Nephron progenitor cell (in vitro differentiated cells): ENCODE results near the gene CACNG4.

Experiments
- DNase-seq: peaks from one replicate; pipeline ENCODE4 v3.0.0; 2021
- H3K27ac Mint-ChIP-seq: 2 replicates; pipeline ENCODE4 v1.8.0; 2021; ENCODE audit warnings: mild to moderate bottlenecking, moderate library complexity, mixed read lengths
- H3K27me3 Mint-ChIP-seq: 2 replicates; pipeline ENCODE4 v1.8.0; 2021; ENCODE audit warnings: mild to moderate bottlenecking, low read depth, mixed read lengths; ENCODE audit not compliant: poor library complexity
- H3K36me3 Mint-ChIP-seq: 2 replicates; pipeline ENCODE4 v1.8.0; 2021; ENCODE audit warnings: low read depth, mixed read lengths
- H3K4me1 Mint-ChIP-seq: 2 replicates; pipeline ENCODE4 v1.8.0; 2021; ENCODE audit warnings: mixed read lengths
- H3K4me3 Mint-ChIP-seq: 2 replicates; pipeline ENCODE4 v1.8.0; 2021; ENCODE audit warnings: mild to moderate bottlenecking, moderate library complexity, mixed read lengths
- H3K9me3 Mint-ChIP-seq: 2 replicates; pipeline ENCODE4 v1.8.0; 2021; ENCODE audit warnings: mild to moderate bottlenecking, moderate library complexity, mixed read lengths
- CTCF ChIP-seq: fragments of 200-600 bp; sonication (generic); IDR thresholded peaks from 2 replicates; pipeline ENCODE4 v1.5.0; 2021; ENCODE audit warnings: antibody characterized with exemption

Gene CACNG4

GRCh38 chr17:67063141-67063540 lies 98.6 kb downstream of the CACNG4 start:
- H3K27ac Mint-ChIP-seq: peak overlapping the region; percentile 3
- TF ChIP-seq CTCF: no peak
- H3K4me3 Mint-ChIP-seq: no peak overlapping the region
- peaks cover 5% of the 10 kb centered on the region for H3K27me3 Mint-ChIP-seq
- DNase-seq: no peak
- peaks cover 11% of the 10 kb centered on the region for H3K36me3 Mint-ChIP-seq
- peaks cover 5% of the 10 kb centered on the region for H3K9me3 Mint-ChIP-seq
- H3K4me1 Mint-ChIP-seq: peaks cover 20% of the 10 kb centered on the region

- DNase-seq: no peak
- Mint-ChIP-seq H3K36me3 (peaks cover 5% of the 10 kb centered on the region), H3K27ac (peak overlapping the region; percentile 54), H3K27me3 (peaks cover 3% of the 10 kb centered on the region), H3K4me1 (peaks cover 37% of the 10 kb centered on the region), H3K4me3 (no peak overlapping the region), H3K9me3 (no peaks in the 10 kb centered on the region)
- no peak for TF ChIP-seq CTCF
These were observed 102.2 kb downstream of the CACNG4 start for GRCh38 chr17:67066717-67067116.

- Mint-ChIP-seq H3K4me3 (no peak overlapping the region), H3K27ac (peak overlapping the region; percentile 11), H3K36me3 (peaks cover 12% of the 10 kb centered on the region), H3K4me1 (peaks cover 37% of the 10 kb centered on the region), H3K27me3 (no peaks in the 10 kb centered on the region), H3K9me3 (no peaks in the 10 kb centered on the region)
- no peak for DNase-seq
- no peak for TF ChIP-seq CTCF
These were observed 103.3 kb downstream of the CACNG4 start for GRCh38 chr17:67067571-67068482.

- H3K4me1 Mint-ChIP-seq: peaks cover 31% of the 10 kb centered on the region
- H3K27ac Mint-ChIP-seq: peak overlapping the region; percentile 21
- DNase-seq: no peak
- no peak for TF ChIP-seq CTCF
- H3K36me3 Mint-ChIP-seq: peaks cover 11% of the 10 kb centered on the region
- H3K27me3 Mint-ChIP-seq: no peaks in the 10 kb centered on the region
- no peak overlapping the region for H3K4me3 Mint-ChIP-seq
- H3K9me3 Mint-ChIP-seq: no peaks in the 10 kb centered on the region
These were observed 104.5 kb downstream of the CACNG4 start for GRCh38 chr17:67068999-67069398.

- DNase-seq: no peak
- H3K27ac Mint-ChIP-seq: no peak overlapping the region
- no peaks in the 10 kb centered on the region for H3K9me3 Mint-ChIP-seq
- TF ChIP-seq CTCF: no peak
- H3K36me3 Mint-ChIP-seq: peaks cover 11% of the 10 kb centered on the region
- peaks cover 31% of the 10 kb centered on the region for H3K4me1 Mint-ChIP-seq
- H3K27me3 Mint-ChIP-seq: no peaks in the 10 kb centered on the region
- H3K4me3 Mint-ChIP-seq: no peak overlapping the region
These were observed 105.2 kb downstream of the CACNG4 start for GRCh38 chr17:67069603-67070136.
